Lower lobe of right lung (tissue), 2 donors: Measurements from ENCODE around the gene INHBE. TPM values are rescaled to one million over a fixed set of nuclear protein-coding genes. Genes with fewer than 3 reads are reported as not detected.

Experiments
- ATAC-seq, 2 donors: fragments of 200-7000 bp; cut with Tn5 transposase; one replicate each; pipeline ENCODE4 v1.9.1; 2020 to 2022; ENCODE audit warnings: mild to moderate bottlenecking in 2 of 2, moderate library complexity in 2 of 2
- DNase-seq: peaks from one replicate; pipeline ENCODE4 v3.0.0-alpha.2; 2020
- H3K27ac ChIP-seq: fragments of 200-600 bp; one replicate; pipeline ENCODE4 v1.8.0; 2022
- H3K27me3 ChIP-seq: fragments of 200-600 bp; one replicate; pipeline ENCODE4 v1.8.0; 2022; ENCODE audit warnings: low read depth
- H3K36me3 ChIP-seq: fragments of 200-600 bp; one replicate; pipeline ENCODE4 v1.8.0; 2022; ENCODE audit warnings: mild to moderate bottlenecking
- H3K4me1 ChIP-seq: fragments of 200-600 bp; one replicate; pipeline ENCODE4 v1.8.0; 2022
- H3K4me3 ChIP-seq: fragments of 200-600 bp; one replicate; pipeline ENCODE4 v1.8.0; 2022; ENCODE audit warnings: mild to moderate bottlenecking
- H3K9me3 ChIP-seq: fragments of 200-600 bp; one replicate; pipeline ENCODE4 v1.8.0; 2022
- intact Hi-C: fragments of 100-400 bp; cut with DNase I; formaldehyde crosslinking; loops from one replicate; pipeline ENCODE4 v1.11.0; 2022
- total RNA-seq: library from RNA; stranded (reverse); fragmentation: NEBNext Ultra II Directional; extraction: Animal tissue kit (Norgen Biotek cat#: 25700); gene quantifications from one replicate; pipeline ENCODE4 v1.2.1, GENCODE V29; 2021
- TF ChIP-seq, protein P1 (sequence below): fragments of 200-600 bp; IDR thresholded peaks from one replicate; pipeline ENCODE4 v1.8.0; 2022; ENCODE audit warnings: antibody characterized with exemption, mild to moderate bottlenecking
- donor health status: DM: no; HTN: yes; CAD: no; lungs with severe emphysema.

INHBE gene
- total RNA-seq, 1 donor from 2014 or later, result not detected

DNA sequence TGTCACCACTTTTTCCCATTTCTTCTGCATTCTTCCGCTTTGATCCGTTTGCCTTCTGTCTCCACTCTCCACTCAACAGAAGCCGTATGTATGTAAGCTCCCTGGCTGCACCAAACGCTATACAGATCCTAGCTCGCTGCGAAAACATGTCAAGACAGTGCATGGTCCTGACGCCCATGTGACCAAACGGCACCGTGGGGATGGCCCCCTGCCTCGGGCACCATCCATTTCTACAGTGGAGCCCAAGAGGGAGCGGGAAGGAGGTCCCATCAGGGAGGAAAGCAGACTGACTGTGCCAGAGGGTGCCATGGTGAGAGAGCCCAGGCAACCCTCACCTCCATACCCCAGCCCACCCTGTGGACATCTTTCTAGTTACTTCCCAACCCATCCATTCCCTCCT lies 12.8 kb downstream of the INHBE start:
- Histone ChIP-seq H3K4me1 (no peaks in the 10 kb centered on the region), H3K4me3 (no peak overlapping the region), H3K27me3 (peaks cover 5% of the 10 kb centered on the region), H3K36me3 (no peaks in the 10 kb centered on the region), H3K9me3 (no peaks in the 10 kb centered on the region), H3K27ac (no peak overlapping the region)
- TF ChIP-seq, protein P1, sequence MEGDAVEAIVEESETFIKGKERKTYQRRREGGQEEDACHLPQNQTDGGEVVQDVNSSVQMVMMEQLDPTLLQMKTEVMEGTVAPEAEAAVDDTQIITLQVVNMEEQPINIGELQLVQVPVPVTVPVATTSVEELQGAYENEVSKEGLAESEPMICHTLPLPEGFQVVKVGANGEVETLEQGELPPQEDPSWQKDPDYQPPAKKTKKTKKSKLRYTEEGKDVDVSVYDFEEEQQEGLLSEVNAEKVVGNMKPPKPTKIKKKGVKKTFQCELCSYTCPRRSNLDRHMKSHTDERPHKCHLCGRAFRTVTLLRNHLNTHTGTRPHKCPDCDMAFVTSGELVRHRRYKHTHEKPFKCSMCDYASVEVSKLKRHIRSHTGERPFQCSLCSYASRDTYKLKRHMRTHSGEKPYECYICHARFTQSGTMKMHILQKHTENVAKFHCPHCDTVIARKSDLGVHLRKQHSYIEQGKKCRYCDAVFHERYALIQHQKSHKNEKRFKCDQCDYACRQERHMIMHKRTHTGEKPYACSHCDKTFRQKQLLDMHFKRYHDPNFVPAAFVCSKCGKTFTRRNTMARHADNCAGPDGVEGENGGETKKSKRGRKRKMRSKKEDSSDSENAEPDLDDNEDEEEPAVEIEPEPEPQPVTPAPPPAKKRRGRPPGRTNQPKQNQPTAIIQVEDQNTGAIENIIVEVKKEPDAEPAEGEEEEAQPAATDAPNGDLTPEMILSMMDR, result no peak
- DNase-seq, result no peak
- ATAC-seq, result no peak
- intact Hi-C loops, result no loop called here

DNA sequence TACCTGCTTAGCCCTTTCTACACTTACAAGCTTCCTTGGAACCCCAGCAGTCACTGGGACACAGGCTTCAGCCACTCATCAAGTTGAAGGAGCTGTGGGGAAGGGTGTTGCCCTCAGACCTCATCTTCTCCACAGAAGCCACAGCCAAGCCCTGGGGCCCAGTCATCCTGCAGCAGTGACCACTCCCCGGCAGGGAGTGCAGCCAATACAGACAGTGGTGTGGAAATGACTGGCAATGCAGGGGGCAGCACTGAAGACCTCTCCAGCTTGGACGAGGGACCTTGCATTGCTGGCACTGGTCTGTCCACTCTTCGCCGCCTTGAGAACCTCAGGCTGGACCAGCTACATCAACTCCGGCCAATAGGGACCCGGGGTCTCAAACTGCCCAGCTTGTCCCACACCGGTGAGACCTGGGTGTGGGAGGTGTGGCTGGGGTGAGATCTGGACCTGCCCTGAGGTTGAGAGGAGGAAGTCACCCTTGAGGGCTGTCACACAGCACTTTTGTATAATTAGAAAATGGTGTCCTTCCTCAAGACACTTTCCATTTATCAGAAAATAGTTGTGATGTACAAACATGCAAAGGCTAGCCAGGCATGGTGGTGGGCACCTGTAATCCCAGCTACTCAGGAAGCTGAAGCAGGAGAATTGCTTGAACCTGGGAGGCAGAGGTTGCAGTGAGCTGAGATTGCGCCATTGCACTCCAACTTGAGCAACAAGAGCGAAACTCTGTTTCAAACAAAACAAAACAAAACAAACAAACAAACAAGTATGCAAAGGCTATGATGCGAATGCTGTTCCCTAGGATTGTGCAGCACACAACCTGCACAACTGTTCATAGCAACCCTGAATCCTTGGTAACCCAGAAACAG lies 14.4 kb downstream of the INHBE start:
- Histone ChIP-seq H3K36me3 (peaks cover under 1% of the 10 kb centered on the region), H3K9me3 (no peaks in the 10 kb centered on the region), H3K27ac (no peak overlapping the region), H3K4me1 (no peaks in the 10 kb centered on the region), H3K27me3 (peaks cover 13% of the 10 kb centered on the region), H3K4me3 (no peak overlapping the region)
- DNase-seq, result no peak
- ATAC-seq, result no peak
- TF ChIP-seq, protein P1, result no peak
- intact Hi-C loops, result no loop called here

DNA sequence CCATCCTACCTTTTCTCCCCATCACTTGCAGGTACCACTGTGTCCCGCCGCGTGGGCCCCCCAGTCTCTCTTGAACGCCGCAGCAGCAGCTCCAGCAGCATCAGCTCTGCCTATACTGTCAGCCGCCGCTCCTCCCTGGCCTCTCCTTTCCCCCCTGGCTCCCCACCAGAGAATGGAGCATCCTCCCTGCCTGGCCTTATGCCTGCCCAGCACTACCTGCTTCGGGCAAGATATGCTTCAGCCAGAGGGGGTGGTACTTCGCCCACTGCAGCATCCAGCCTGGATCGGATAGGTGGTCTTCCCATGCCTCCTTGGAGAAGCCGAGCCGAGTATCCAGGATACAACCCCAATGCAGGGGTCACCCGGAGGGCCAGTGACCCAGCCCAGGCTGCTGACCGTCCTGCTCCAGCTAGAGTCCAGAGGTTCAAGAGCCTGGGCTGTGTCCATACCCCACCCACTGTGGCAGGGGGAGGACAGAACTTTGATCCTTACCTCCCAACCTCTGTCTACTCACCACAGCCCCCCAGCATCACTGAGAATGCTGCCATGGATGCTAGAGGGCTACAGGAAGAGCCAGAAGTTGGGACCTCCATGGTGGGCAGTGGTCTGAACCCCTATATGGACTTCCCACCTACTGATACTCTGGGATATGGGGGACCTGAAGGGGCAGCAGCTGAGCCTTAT lies 15.3 kb downstream of the INHBE start:
- peaks cover 9% of the 10 kb centered on the region for H3K4me1 ChIP-seq
- ATAC-seq, result no peak
- intact Hi-C loops, result no loop called here
- no peak overlapping the region for H3K27ac ChIP-seq
- DNase-seq, result no peak
- H3K9me3 ChIP-seq, result no peaks in the 10 kb centered on the region
- H3K36me3 ChIP-seq, result peaks cover 3% of the 10 kb centered on the region
- no peak overlapping the region for H3K4me3 ChIP-seq
- H3K27me3 ChIP-seq, result peaks cover 22% of the 10 kb centered on the region
- TF ChIP-seq, protein P1, result no peak

DNA sequence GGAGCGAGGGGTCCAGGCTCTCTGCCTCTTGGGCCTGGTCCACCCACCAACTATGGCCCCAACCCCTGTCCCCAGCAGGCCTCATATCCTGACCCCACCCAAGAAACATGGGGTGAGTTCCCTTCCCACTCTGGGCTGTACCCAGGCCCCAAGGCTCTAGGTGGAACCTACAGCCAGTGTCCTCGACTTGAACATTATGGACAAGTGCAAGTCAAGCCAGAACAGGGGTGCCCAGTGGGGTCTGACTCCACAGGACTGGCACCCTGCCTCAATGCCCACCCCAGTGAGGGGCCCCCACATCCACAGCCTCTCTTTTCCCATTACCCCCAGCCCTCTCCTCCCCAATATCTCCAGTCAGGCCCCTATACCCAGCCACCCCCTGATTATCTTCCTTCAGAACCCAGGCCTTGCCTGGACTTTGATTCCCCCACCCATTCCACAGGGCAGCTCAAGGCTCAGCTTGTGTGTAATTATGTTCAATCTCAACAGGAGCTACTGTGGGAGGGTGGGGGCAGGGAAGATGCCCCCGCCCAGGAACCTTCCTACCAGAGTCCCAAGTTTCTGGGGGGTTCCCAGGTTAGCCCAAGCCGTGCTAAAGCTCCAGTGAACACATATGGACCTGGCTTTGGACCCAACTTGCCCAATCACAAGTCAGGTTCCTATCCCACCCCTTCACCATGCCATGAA lies 16.0 kb downstream of the INHBE start:
- ATAC-seq (no peak), DNase-seq (no peak)
- TF ChIP-seq, protein P1, result no peak
- intact Hi-C loops, result no loop called here
- Histone ChIP-seq H3K4me3 (no peak overlapping the region), H3K36me3 (peaks cover 3% of the 10 kb centered on the region), H3K27me3 (peaks cover 29% of the 10 kb centered on the region), H3K4me1 (peaks cover 16% of the 10 kb centered on the region), H3K27ac (no peak overlapping the region), H3K9me3 (no peaks in the 10 kb centered on the region)

DNA sequence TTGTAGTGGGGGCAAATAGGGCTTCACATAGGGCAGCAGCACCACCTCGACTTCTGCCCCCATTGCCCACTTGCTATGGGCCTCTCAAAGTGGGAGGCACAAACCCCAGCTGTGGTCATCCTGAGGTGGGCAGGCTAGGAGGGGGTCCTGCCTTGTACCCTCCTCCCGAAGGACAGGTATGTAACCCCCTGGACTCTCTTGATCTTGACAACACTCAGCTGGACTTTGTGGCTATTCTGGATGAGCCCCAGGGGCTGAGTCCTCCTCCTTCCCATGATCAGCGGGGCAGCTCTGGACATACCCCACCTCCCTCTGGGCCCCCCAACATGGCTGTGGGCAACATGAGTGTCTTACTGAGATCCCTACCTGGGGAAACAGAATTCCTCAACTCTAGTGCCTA lies 16.6 kb downstream of the INHBE start:
- Histone ChIP-seq H3K4me1 (peaks cover 19% of the 10 kb centered on the region), H3K27me3 (peaks cover 34% of the 10 kb centered on the region), H3K36me3 (peaks cover 3% of the 10 kb centered on the region), H3K9me3 (no peaks in the 10 kb centered on the region), H3K27ac (no peak overlapping the region), H3K4me3 (no peak overlapping the region)
- intact Hi-C loops, result no loop called here
- no peak for ATAC-seq
- TF ChIP-seq, protein P1, result no peak
- no peak for DNase-seq
